ENCODE data around the gene KNL1.

- TF ChIP-seq, protein P1, sequence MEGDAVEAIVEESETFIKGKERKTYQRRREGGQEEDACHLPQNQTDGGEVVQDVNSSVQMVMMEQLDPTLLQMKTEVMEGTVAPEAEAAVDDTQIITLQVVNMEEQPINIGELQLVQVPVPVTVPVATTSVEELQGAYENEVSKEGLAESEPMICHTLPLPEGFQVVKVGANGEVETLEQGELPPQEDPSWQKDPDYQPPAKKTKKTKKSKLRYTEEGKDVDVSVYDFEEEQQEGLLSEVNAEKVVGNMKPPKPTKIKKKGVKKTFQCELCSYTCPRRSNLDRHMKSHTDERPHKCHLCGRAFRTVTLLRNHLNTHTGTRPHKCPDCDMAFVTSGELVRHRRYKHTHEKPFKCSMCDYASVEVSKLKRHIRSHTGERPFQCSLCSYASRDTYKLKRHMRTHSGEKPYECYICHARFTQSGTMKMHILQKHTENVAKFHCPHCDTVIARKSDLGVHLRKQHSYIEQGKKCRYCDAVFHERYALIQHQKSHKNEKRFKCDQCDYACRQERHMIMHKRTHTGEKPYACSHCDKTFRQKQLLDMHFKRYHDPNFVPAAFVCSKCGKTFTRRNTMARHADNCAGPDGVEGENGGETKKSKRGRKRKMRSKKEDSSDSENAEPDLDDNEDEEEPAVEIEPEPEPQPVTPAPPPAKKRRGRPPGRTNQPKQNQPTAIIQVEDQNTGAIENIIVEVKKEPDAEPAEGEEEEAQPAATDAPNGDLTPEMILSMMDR (IDR thresholded peaks at IDR 0.05; ENCODE audit: extremely low read depth in 1 of 2, insufficient read depth in 1 of 2, low read depth in 1 of 2, low read length in 2 of 2) = no peak
- TF ChIP-seq POLR2A (IDR thresholded peaks at IDR 0.05; ENCODE audit: low read depth, low read length) (no peak), POLR2AphosphoS5 (IDR thresholded peaks at IDR 0.05; ENCODE audit: insufficient read depth, low read depth, low read length) (no peak), MYC (IDR thresholded peaks at IDR 0.05; ENCODE audit: low read depth, low read length) (no peak), GATA2 (IDR thresholded peaks at IDR 0.05; ENCODE audit: insufficient read depth, insufficient read length, low read depth, low read length) (no peak), EZH2 (IDR thresholded peaks at IDR 0.05; ENCODE audit: borderline replicate concordance, low read depth, low read length, severe bottlenecking) (no peak)
- TF ChIP-seq, protein P2, sequence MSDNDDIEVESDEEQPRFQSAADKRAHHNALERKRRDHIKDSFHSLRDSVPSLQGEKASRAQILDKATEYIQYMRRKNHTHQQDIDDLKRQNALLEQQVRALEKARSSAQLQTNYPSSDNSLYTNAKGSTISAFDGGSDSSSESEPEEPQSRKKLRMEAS (IDR thresholded peaks at IDR 0.05; ENCODE audit: insufficient read depth, insufficient read length) = no peak
Observed at GRCh38 chr15:40691737-40692136, 97.7 kb downstream of the KNL1 start.

Measured in endothelial cell of umbilical vein (primary cell).